22Rv1 (cell line): ENCODE measurements around the gene LMF2.

Source experiments
- H3K27ac ChIP-seq: fragments of 450-650 bp; 2 replicates; pipeline ENCODE4 v1.5.1; 2017
- CTCF ChIP-seq: fragments of 450-650 bp; IDR thresholded peaks from 2 replicates; pipeline ENCODE4 v1.5.1; 2017; ENCODE audit warnings: mild to moderate bottlenecking
- ZFX ChIP-seq: fragments of 450-650 bp; IDR thresholded peaks from 2 replicates; pipeline ENCODE4 v1.6.1; 2017; ENCODE audit warnings: antibody characterized with exemption, borderline replicate concordance

LMF2 gene

DNA sequence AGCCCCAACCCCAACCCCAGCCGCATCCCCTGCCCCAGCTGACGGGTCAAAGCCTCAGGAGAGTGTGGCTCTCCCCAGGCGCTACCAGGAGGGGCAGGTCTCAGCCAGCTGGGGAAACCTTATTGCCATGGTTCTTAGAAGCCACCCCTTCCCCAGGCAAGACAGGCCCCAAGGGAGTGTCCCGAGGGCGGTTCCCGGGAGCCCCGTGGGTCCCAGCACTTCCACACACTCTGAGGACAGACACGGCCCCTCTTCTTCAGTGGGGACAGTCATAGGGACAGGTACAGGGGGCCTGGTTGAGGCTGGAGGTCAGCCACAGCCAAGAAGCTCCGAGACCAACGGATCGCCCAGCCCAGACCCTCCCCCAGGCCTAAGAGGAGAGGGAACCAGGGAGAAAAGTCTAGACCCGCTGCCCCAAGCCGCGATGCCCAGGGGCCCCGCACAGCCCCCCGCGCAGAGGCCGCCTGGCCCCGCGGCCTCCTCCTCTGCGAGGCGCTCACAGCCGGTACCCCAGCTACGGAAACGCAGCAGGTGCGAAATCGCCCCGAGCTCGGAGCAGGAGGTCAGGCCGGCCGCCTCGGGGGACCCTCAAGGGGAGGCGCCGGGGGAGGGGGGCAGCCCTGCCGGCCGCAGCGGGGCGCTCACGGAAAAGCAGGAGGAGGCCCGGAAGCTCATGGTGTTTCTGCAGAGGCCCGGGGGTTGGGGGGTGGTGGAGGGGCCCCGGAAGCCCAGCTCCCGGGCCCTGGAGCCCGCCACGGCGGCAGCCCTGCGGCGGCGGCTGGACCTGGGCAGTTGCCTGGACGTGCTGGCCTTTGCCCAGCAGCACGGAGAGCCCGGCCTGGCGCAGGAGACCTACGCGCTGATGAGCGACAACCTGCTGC, 40.8 kb upstream of the LMF2 start:
- TF ChIP-seq CTCF (no peak), ZFX (no peak)
- no peak overlapping the region for H3K27ac ChIP-seq

DNA sequence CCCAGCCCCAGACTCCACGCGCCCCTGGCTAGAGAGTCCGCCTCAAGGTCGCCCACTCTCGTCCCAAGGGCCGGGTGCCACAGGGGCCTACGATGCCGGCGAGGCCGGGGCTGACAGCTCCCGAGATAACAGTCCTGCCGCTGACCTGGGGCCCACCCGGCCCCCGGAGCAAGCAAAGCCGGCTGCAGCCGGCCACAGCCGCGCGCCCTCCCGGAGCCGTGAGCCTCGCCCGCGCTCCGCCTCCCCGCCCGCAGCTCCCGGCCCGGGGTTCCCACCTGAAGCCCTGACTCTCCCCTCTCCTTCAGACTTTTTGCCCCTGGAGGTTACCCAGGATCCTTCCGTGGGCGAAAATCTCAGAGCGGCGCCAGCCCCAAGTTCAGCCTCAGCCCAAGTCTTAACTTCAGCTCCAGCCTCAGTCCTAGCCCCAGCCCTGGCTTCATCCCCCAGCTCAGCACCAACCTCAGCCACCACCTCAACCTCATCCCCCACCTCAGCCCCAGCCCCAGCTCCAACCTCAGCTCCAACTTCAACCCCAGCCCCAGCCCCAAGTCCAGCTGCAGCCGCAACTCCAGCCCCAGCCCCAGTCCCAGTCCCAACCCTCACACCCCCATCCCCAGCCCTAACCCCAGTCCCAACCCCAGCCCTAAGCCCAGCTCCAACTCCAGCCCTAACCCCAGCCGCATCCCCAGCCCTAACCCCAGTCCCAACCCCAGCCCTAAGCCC, 39.9 kb upstream of the LMF2 start:
- TF ChIP-seq ZFX (no peak), CTCF (no peak)
- H3K27ac ChIP-seq = no peak overlapping the region

DNA sequence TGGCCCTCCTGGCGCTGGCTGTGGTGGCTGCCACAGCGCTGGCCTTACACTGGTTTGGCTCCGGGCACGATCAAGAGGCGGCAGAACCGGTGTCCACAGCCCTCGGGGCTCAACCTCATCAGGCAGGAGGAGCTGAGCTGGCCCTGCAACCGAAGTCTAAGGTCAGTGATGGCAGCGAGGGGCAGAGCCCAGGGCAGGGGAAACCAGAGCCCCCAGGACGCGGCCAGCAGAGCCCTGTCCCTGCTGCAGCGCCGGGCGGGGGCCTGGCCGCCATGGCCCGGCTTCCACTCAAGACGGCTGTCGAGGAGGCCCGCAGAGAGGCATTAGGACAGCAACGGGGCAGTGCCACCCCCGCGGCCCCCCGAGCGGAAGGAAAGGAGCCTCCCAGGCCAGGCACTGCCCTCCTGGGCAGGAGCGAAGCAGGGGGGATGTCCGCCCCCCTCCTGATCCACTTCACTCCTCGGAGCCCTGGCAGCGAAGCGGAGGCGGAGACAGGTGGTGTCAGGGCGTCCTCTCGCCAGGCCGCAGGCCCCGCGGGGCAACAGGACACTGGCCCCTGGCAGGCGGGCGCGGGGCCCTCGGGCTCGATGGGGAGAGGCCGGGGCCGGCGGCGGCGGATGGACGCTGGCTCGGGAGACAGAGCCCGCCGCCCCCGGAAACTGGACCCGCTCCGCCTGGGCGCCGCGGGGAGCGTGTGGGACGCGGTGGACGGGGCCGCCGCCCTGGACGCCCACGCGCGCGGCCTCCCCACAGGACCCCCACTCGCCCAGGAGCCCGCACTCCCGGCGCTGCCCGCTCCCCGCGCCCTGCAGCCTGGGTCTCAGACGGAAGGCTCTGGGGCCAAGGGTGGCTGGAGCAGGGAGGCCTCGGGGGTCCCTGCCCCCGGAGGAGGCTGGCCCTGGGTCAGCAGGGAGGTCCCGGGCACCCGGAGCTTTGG, 39.1 kb upstream of the LMF2 start:
- TF ChIP-seq ZFX = no peak
- no peak for TF ChIP-seq CTCF
- no peak overlapping the region for H3K27ac ChIP-seq

- TF ChIP-seq CTCF (no peak), ZFX (no peak)
- no peak within 1 kb of the TSS for H3K27ac ChIP-seq
These were observed 38.2 kb upstream of the LMF2 start, which contains the start of gene KLHDC7B for GRCh38 chr22:50545522-50546325. KLHDC7B (plus strand) TSS chr22:50545899; CDS start chr22:50546244, 345 bp downstream.

DNA sequence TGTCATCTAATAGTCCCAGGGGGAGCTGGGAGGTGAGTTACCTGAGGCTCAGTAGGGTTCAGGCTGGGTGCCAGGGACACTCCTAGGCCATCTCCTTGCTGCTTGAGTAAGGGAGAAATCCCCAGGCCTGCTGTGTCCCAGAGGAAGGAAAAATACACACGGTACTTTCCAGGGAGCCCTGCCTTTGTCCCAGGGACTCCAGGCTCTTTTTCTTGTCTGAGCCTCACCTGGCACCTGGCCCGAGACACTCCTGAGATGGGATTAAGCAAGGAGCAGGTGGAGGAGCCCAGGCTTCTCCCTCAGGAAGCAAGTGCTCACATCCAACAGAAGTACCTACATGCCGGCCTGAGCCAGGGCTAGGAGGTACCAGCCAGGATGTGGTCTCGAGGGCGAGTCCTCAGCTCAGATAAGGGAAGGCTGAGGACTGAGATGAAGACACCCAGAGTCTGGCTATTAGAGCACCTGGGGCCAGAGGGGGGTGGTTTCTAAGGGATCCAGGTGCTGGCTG, 37.3 kb upstream of the LMF2 start:
- no peak overlapping the region for H3K27ac ChIP-seq
- TF ChIP-seq CTCF (no peak), ZFX (no peak)

- TF ChIP-seq CTCF = peak; percentile 90
- TF ChIP-seq ZFX = no peak
- no peak overlapping the region for H3K27ac ChIP-seq
These were observed 36.7 kb upstream of the LMF2 start for GRCh38 chr22:50544078-50544745.
